ENCODE measurements around the gene UTS2R. TPM values are rescaled to one million over a fixed set of nuclear protein-coding genes. Genes with fewer than 3 reads are reported as not detected.
"Not testable (repeated sequence)": the region's sequence is repeated elsewhere in the genome, so short reads cannot be mapped to it uniquely, and the experiment has no call there.

UTS2R gene
- polyA plus RNA-seq, 1 experiment: not detected

- CTCF ChIA-PET: no interaction called here
- Histone ChIP-seq H3K27me3 (ENCODE audit: control insufficient read depth, insufficient read depth, low read length) (peaks cover 4% of the 10 kb centered on the region), H3K27ac (ENCODE audit: low read depth, low read length) (no peak overlapping the region), H3K4me3 (ENCODE audit: low read depth, low read length) (no peak overlapping the region), H3K9me3 (ENCODE audit: control insufficient read depth, insufficient read depth, low read length) (peaks cover 22% of the 10 kb centered on the region; the same call in 1 of the 2 replicates)
- POLR2A ChIA-PET: interaction anchor here (0.6 kb wide), 1 partner anchor 285 kb away, joined by 6 read pairs; no protein-coding TSS in a partner anchor
- TF ChIP-seq CTCF (IDR thresholded peaks at IDR 0.05; ENCODE audit: low read depth, low read length): no peak
- no peak for DNase-seq (ENCODE audit: low read depth, low spot score)
These were observed 28.0 kb upstream of the UTS2R start for GRCh38 chr17:82343560-82343959.

GRCh38 chr17:82344175-82344907 lies 27.2 kb upstream of the UTS2R start:
- Histone ChIP-seq H3K4me3 (ENCODE audit: low read depth, low read length) (no peak overlapping the region), H3K27ac (ENCODE audit: low read depth, low read length) (no peak overlapping the region), H3K9me3 (ENCODE audit: control insufficient read depth, insufficient read depth, low read length) (peaks cover 22% of the 10 kb centered on the region; the same call in 1 of the 2 replicates), H3K27me3 (ENCODE audit: control insufficient read depth, insufficient read depth, low read length) (peaks cover 4% of the 10 kb centered on the region)
- ChIA-PET POLR2A (interaction anchor here (0.6 kb wide), 1 partner anchor 284 kb away, joined by 6 read pairs; no protein-coding TSS in a partner anchor), CTCF (no interaction called here)
- no peak for DNase-seq (ENCODE audit: low read depth, low spot score)
- no peak for TF ChIP-seq CTCF (IDR thresholded peaks at IDR 0.05; ENCODE audit: low read depth, low read length)

- TF ChIP-seq CTCF (IDR thresholded peaks at IDR 0.05; ENCODE audit: low read depth, low read length): no peak
- Histone ChIP-seq H3K27me3 (ENCODE audit: control insufficient read depth, insufficient read depth, low read length) (peaks cover 4% of the 10 kb centered on the region), H3K9me3 (ENCODE audit: control insufficient read depth, insufficient read depth, low read length) (peaks cover 21% of the 10 kb centered on the region; the same call in 1 of the 2 replicates), H3K4me3 (ENCODE audit: low read depth, low read length) (no peak overlapping the region), H3K27ac (ENCODE audit: low read depth, low read length) (no peak overlapping the region)
- POLR2A ChIA-PET: no interaction called here
- no peak for DNase-seq (ENCODE audit: low read depth, low spot score)
- CTCF ChIA-PET: interaction anchor here (0.6 kb wide), 1 partner anchor 69 kb away, joined by 3 read pairs; no protein-coding TSS in a partner anchor
These were observed 26.2 kb upstream of the UTS2R start for GRCh38 chr17:82345151-82345976.

GRCh38 chr17:82346342-82347300 lies 24.9 kb upstream of the UTS2R start:
- ChIA-PET CTCF (interaction anchor here (0.6 kb wide), 1 partner anchor 71 kb away, joined by 5 read pairs; no protein-coding TSS in a partner anchor), POLR2A (no interaction called here)

GRCh38 chr17:82347994-82348393 lies 23.6 kb upstream of the UTS2R start:
- DNase-seq (ENCODE audit: low read depth, low spot score); H3K4me3 ChIP-seq (ENCODE audit: low read depth, low read length); H3K27ac ChIP-seq (ENCODE audit: low read depth, low read length); H3K27me3 ChIP-seq (ENCODE audit: control insufficient read depth, insufficient read depth, low read length); H3K9me3 ChIP-seq (ENCODE audit: control insufficient read depth, insufficient read depth, low read length); POLR2A ChIA-PET; CTCF ChIA-PET: not testable (repeated sequence)

More at GRCh38 chr17:82346342-82347300, 24.9 kb upstream of the UTS2R start:
- no peak for TF ChIP-seq CTCF (IDR thresholded peaks at IDR 0.05; ENCODE audit: low read depth, low read length)
- Histone ChIP-seq H3K9me3 (ENCODE audit: control insufficient read depth, insufficient read depth, low read length) (peaks cover 11% of the 10 kb centered on the region; the same call in 1 of the 2 replicates), H3K4me3 (ENCODE audit: low read depth, low read length) (no peak overlapping the region), H3K27me3 (ENCODE audit: control insufficient read depth, insufficient read depth, low read length) (peaks cover 10% of the 10 kb centered on the region), H3K27ac (ENCODE audit: low read depth, low read length) (no peak overlapping the region)
- no peak for DNase-seq (ENCODE audit: low read depth, low spot score)
